HepG2 (cell line): ENCODE measurements around the gene GPATCH2.

ENCODE experiments used
- BATF2 ChIP-seq: sonication (generic); formaldehyde crosslinking; IDR thresholded peaks from 2 replicates; pipeline ENCODE4 v1.8.0; 2022; ENCODE audit warnings: mild to moderate bottlenecking, missing genetic modification reagents, moderate library complexity
- PATZ1 ChIP-seq: sonication (generic); formaldehyde crosslinking; IDR thresholded peaks from 2 replicates; pipeline ENCODE4 v1.4.0; 2020; ENCODE audit warnings: missing genetic modification reagents
- TF ChIP-seq, protein P1 (sequence below): sonication (generic); formaldehyde crosslinking; IDR thresholded peaks from 2 replicates; pipeline ENCODE4 v1.5.0; 2020; ENCODE audit warnings: mild to moderate bottlenecking, missing genetic modification reagents, moderate library complexity
- TF ChIP-seq, protein P2 (sequence below): IDR thresholded peaks from 2 replicates; pipeline ENCODE4 v1.6.1; 2016; ENCODE audit warnings: control low read depth

DNA sequence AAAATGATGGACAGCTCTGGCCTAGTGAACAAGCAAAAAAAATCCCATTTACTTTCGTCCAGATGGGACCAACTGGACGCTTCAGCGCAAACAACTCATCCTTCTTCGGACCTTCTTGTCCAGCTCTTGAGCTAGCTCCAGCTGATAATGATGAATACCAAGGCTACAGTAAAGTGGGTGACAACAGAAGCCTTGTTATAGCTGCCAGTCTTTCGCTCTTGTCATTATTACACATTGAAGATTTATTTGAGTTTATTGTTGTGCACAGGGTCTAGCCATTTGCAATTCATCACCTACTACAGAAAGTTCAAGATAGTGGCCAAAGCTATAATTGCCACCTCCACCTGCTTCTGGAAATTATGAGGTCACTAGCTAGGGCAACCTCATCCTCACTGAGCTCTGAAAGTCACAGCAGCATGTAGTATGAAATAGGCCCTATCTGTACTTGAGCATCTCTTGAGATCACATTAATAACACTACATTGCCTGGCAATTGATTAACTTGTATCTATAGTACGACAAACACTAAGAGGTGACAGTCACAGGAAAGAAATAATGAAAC is 76.9 kb downstream of the GPATCH2 start:
- TF ChIP-seq, protein P1, sequence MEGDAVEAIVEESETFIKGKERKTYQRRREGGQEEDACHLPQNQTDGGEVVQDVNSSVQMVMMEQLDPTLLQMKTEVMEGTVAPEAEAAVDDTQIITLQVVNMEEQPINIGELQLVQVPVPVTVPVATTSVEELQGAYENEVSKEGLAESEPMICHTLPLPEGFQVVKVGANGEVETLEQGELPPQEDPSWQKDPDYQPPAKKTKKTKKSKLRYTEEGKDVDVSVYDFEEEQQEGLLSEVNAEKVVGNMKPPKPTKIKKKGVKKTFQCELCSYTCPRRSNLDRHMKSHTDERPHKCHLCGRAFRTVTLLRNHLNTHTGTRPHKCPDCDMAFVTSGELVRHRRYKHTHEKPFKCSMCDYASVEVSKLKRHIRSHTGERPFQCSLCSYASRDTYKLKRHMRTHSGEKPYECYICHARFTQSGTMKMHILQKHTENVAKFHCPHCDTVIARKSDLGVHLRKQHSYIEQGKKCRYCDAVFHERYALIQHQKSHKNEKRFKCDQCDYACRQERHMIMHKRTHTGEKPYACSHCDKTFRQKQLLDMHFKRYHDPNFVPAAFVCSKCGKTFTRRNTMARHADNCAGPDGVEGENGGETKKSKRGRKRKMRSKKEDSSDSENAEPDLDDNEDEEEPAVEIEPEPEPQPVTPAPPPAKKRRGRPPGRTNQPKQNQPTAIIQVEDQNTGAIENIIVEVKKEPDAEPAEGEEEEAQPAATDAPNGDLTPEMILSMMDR (CRISPR knock-in tag) = no peak
- no peak for TF ChIP-seq BATF2
- TF ChIP-seq, protein P2, sequence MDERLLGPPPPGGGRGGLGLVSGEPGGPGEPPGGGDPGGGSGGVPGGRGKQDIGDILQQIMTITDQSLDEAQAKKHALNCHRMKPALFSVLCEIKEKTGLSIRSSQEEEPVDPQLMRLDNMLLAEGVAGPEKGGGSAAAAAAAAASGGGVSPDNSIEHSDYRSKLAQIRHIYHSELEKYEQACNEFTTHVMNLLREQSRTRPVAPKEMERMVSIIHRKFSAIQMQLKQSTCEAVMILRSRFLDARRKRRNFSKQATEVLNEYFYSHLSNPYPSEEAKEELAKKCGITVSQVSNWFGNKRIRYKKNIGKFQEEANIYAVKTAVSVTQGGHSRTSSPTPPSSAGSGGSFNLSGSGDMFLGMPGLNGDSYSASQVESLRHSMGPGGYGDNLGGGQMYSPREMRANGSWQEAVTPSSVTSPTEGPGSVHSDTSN = no peak
- TF ChIP-seq PATZ1 (CRISPR knock-in tag) = no peak
